Choroid plexus epithelial cell (primary cell): ENCODE results near the gene AHCY.

Experiments
- DNase-seq: peaks from one replicate; pipeline ENCODE4 v3.0.0-alpha.2; 2010; ENCODE audit warnings: low read depth
- H3K4me3 ChIP-seq: 2 replicates; pipeline ENCODE4 v1.5.1; 2011; ENCODE audit warnings: low read depth, mild to moderate bottlenecking, control low read depth, low read length, moderate library complexity
- CTCF ChIP-seq: conservative IDR thresholded peaks from 2 replicates; pipeline ENCODE4 v1.5.1; 2011; ENCODE audit warnings: low read depth, mild to moderate bottlenecking, control low read depth, inconsistent platforms, low read length, moderate library complexity

AHCY gene

DNA sequence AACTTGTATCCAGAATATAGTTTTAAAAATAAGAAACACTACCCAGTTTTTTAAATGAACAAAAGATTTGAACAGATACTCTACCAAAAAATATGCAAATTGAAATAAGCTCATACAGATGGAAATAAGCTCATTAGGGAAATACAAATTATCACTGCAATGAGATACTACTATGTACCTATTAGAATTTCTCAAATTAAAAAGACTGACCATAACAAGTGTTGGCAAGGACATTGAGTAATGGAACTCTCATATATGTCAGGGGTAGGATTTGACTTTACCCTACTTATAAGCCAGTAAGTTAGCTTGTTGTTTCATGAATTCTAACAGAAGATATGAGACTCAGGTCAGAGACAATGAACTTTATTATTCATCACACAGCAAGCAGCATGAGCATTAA, 71.5 kb downstream of the AHCY start:
- DNase-seq: no peak
- H3K4me3 ChIP-seq: no peak overlapping the region
- no peak for TF ChIP-seq CTCF
